ENCODE measurements around the gene DMRT3. TPM values are rescaled to one million over a fixed set of nuclear protein-coding genes. Genes with fewer than 3 reads are reported as not detected.

Gene DMRT3
- total and polyA plus RNA-seq, 10 of the 15 experiments (the other 5 are each of a cell fraction or from before 2014, with no cell fraction given): 0.06 to 0.11 TPM; not detected in 8

DNA sequence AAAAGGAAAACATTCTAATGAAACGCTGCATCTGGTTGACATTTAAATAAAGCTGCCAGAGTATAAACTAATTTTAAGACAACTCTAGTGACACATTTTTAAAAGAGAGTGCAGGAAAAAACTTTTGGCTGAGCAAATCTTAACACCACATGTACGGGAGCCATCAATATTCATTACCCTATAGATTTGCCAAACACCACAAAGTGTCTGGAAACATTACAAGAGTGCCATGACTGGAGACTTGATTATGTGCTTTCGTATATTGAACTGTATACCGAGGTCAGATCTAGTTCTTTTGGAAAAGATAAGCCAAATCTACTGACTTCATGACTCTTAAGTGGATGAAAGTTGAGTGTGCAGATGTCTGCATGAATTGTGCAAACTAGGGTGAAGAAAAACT, 63.1 kb downstream of the DMRT3 start (continued):
- TF ChIP-seq, protein P1, sequence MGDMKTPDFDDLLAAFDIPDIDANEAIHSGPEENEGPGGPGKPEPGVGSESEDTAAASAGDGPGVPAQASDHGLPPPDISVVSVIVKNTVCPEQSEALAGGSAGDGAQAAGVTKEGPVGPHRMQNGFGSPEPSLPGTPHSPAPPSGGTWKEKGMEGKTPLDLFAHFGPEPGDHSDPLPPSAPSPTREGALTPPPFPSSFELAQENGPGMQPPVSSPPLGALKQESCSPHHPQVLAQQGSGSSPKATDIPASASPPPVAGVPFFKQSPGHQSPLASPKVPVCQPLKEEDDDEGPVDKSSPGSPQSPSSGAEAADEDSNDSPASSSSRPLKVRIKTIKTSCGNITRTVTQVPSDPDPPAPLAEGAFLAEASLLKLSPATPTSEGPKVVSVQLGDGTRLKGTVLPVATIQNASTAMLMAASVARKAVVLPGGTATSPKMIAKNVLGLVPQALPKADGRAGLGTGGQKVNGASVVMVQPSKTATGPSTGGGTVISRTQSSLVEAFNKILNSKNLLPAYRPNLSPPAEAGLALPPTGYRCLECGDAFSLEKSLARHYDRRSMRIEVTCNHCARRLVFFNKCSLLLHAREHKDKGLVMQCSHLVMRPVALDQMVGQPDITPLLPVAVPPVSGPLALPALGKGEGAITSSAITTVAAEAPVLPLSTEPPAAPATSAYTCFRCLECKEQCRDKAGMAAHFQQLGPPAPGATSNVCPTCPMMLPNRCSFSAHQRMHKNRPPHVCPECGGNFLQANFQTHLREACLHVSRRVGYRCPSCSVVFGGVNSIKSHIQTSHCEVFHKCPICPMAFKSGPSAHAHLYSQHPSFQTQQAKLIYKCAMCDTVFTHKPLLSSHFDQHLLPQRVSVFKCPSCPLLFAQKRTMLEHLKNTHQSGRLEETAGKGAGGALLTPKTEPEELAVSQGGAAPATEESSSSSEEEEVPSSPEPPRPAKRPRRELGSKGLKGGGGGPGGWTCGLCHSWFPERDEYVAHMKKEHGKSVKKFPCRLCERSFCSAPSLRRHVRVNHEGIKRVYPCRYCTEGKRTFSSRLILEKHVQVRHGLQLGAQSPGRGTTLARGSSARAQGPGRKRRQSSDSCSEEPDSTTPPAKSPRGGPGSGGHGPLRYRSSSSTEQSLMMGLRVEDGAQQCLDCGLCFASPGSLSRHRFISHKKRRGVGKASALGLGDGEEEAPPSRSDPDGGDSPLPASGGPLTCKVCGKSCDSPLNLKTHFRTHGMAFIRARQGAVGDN (IDR thresholded peaks at IDR 0.05): no peak
- TF ChIP-seq CBX5 (IDR thresholded peaks at IDR 0.05; ENCODE audit: low read depth) (no peak), NFXL1 (IDR thresholded peaks at IDR 0.05; ENCODE audit: borderline replicate concordance) (no peak), NR2F1 (conservative IDR thresholded peaks at IDR 0.05) (no peak), IRF4 (IDR thresholded peaks at IDR 0.05; ENCODE audit: low read depth, low read length) (no peak)
- TF ChIP-seq, protein P2, sequence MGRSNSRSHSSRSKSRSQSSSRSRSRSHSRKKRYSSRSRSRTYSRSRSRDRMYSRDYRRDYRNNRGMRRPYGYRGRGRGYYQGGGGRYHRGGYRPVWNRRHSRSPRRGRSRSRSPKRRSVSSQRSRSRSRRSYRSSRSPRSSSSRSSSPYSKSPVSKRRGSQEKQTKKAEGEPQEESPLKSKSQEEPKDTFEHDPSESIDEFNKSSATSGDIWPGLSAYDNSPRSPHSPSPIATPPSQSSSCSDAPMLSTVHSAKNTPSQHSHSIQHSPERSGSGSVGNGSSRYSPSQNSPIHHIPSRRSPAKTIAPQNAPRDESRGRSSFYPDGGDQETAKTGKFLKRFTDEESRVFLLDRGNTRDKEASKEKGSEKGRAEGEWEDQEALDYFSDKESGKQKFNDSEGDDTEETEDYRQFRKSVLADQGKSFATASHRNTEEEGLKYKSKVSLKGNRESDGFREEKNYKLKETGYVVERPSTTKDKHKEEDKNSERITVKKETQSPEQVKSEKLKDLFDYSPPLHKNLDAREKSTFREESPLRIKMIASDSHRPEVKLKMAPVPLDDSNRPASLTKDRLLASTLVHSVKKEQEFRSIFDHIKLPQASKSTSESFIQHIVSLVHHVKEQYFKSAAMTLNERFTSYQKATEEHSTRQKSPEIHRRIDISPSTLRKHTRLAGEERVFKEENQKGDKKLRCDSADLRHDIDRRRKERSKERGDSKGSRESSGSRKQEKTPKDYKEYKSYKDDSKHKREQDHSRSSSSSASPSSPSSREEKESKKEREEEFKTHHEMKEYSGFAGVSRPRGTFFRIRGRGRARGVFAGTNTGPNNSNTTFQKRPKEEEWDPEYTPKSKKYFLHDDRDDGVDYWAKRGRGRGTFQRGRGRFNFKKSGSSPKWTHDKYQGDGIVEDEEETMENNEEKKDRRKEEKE (IDR thresholded peaks at IDR 0.05): no peak

Small RNAs within 50 kb of the gene (small RNA-seq; reads per million reads assigned to genes)
- not detected for gene RNU6-1073P

Other genes starting within 250 kb of the DMRT3 start
- gene DMRT1, start 135.0 kb upstream of the DMRT3 start, total RNA-seq (2014; rRNA removed): 0.23 and 0.54 TPM in 2 replicates
- 0.18 and 0.40 TPM in 2 replicates for gene DMRT1, start 135.0 kb upstream of the DMRT3 start, total RNA-seq (2014; rRNA removed; fragmentation: Illumina TruSeq; extraction: Trizol)
- 0.18 and 0.29 TPM in 2 replicates for gene DMRT1, start 135.0 kb upstream of the DMRT3 start, total RNA-seq (2021)
- 1.9 and 2.4 TPM in 2 replicates for gene DMRT1, start 135.0 kb upstream of the DMRT3 start, polyA plus RNA-seq (2011; rRNA removed)
- gene DMRT1, start 135.0 kb upstream of the DMRT3 start, polyA plus RNA-seq (2014; fragmentation: Illumina TruSeq; extraction: Trizol): 0.16 TPM in 1 of 2 replicates, not detected in the other
- gene DMRT1, start 135.0 kb upstream of the DMRT3 start, polyA plus RNA-seq (2014; fragmentation: Nextera tagmentation; extraction: Ambion mirVana): under 1 TPM; 0.16 to 0.42 TPM
- 0.06 and 0.51 TPM in 2 replicates for gene DMRT1, start 135.0 kb upstream of the DMRT3 start, polyA plus RNA-seq (2014; rRNA removed)
- gene DMRT1, start 135.0 kb upstream of the DMRT3 start, polyA plus RNA-seq (2016; fragmentation: Nextera tagmentation; extraction: Ambion mirVana): under 1 TPM; 0.25 to 0.26 TPM
- gene DMRT2, start 73.7 kb downstream of the DMRT3 start, total RNA-seq (2014; rRNA removed): 0.65 and 1.1 TPM in 2 replicates
- 0.55 and 0.63 TPM in 2 replicates for gene DMRT2, start 73.7 kb downstream of the DMRT3 start, total RNA-seq (2014; rRNA removed; fragmentation: Illumina TruSeq; extraction: Trizol)
- 0.82 and 1.0 TPM in 2 replicates for gene DMRT2, start 73.7 kb downstream of the DMRT3 start, total RNA-seq (2021)
- 43.1 and 50.2 TPM in 2 replicates for gene DMRT2, start 73.7 kb downstream of the DMRT3 start, polyA plus RNA-seq (2011; rRNA removed)
- 0.57 and 0.82 TPM in 2 replicates for gene DMRT2, start 73.7 kb downstream of the DMRT3 start, polyA plus RNA-seq (2014; fragmentation: Illumina TruSeq; extraction: Trizol)
- gene DMRT2, start 73.7 kb downstream of the DMRT3 start, polyA plus RNA-seq (2014; fragmentation: Nextera tagmentation; extraction: Ambion mirVana): under 1 TPM; 0.08 to 0.18 TPM
- 0.69 and 0.96 TPM in 2 replicates for gene DMRT2, start 73.7 kb downstream of the DMRT3 start, polyA plus RNA-seq (2014; rRNA removed)
- under 1 TPM; 0.09 to 0.70 TPM for gene DMRT2, start 73.7 kb downstream of the DMRT3 start, polyA plus RNA-seq (2016; fragmentation: Nextera tagmentation; extraction: Ambion mirVana)

Data from GM12878 (cell line).